ENCODE results near the gene ZNF777. TPM values are rescaled to one million over a fixed set of nuclear protein-coding genes. Genes with fewer than 3 reads are reported as not detected.

The ZNF777 gene
- total RNA-seq, 1 experiment from 2014 or later: 12.0 TPM

GRCh38 chr7:149463500-149464161, 2.8 kb upstream of the ZNF777 start (continued):
- TF ChIP-seq, protein P1, sequence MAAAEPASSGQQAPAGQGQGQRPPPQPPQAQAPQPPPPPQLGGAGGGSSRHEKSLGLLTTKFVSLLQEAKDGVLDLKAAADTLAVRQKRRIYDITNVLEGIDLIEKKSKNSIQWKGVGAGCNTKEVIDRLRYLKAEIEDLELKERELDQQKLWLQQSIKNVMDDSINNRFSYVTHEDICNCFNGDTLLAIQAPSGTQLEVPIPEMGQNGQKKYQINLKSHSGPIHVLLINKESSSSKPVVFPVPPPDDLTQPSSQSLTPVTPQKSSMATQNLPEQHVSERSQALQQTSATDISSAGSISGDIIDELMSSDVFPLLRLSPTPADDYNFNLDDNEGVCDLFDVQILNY (CRISPR knock-in tag; IDR thresholded peaks at IDR 0.05): no peak
- TF ChIP-seq AR (CRISPR knock-in tag; IDR thresholded peaks at IDR 0.05) (no peak), ERG (CRISPR knock-in tag; IDR thresholded peaks at IDR 0.05) (no peak), NFYB (CRISPR knock-in tag; conservative IDR thresholded peaks at IDR 0.05; ENCODE audit: low read depth) (no peak), FOXJ3 (CRISPR knock-in tag; IDR thresholded peaks at IDR 0.05; ENCODE audit: borderline replicate concordance) (no peak)
- TF ChIP-seq, protein P2, sequence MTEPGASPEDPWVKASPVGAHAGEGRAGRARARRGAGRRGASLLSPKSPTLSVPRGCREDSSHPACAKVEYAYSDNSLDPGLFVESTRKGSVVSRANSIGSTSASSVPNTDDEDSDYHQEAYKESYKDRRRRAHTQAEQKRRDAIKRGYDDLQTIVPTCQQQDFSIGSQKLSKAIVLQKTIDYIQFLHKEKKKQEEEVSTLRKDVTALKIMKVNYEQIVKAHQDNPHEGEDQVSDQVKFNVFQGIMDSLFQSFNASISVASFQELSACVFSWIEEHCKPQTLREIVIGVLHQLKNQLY (CRISPR knock-in tag; IDR thresholded peaks at IDR 0.05): no peak

- CTCF ChIA-PET: interaction anchor here (1.4 kb wide), 1 partner anchor 15 kb away, joined by 3 read pairs; no protein-coding TSS in a partner anchor
- ATAC-seq (no peak), DNase-seq (ENCODE audit: low spot score) (no peak)
- Mint-ChIP-seq H3K27ac (no peak overlapping the region), H3K4me1 (peaks cover 20% of the 10 kb centered on the region), H3K9me3 (peaks cover 16% of the 10 kb centered on the region), H3K36me3 (peaks cover 8% of the 10 kb centered on the region), H3K27me3 (ENCODE audit: low read depth) (peaks cover 36% of the 10 kb centered on the region), H3K4me3 (peak overlapping the region; percentile 11; the same call in 1 of the 2 replicates)
- POLR2A ChIA-PET: no interaction called here
- TF ChIP-seq CREM (CRISPR knock-in tag; IDR thresholded peaks at IDR 0.05): no peak
- no peak for TF ChIP-seq ZNF232 (CRISPR knock-in tag; IDR thresholded peaks at IDR 0.05)
- no peak for TF ChIP-seq SOX15 (CRISPR knock-in tag; IDR thresholded peaks at IDR 0.05)
- TF ChIP-seq FOXK1 (CRISPR knock-in tag; IDR thresholded peaks at IDR 0.05): no peak
- no peak for TF ChIP-seq ETV6 (CRISPR knock-in tag; IDR thresholded peaks at IDR 0.05)
- TF ChIP-seq ZNF263 (CRISPR knock-in tag; IDR thresholded peaks at IDR 0.05; ENCODE audit: low read depth): no peak
- TF ChIP-seq, protein P3, sequence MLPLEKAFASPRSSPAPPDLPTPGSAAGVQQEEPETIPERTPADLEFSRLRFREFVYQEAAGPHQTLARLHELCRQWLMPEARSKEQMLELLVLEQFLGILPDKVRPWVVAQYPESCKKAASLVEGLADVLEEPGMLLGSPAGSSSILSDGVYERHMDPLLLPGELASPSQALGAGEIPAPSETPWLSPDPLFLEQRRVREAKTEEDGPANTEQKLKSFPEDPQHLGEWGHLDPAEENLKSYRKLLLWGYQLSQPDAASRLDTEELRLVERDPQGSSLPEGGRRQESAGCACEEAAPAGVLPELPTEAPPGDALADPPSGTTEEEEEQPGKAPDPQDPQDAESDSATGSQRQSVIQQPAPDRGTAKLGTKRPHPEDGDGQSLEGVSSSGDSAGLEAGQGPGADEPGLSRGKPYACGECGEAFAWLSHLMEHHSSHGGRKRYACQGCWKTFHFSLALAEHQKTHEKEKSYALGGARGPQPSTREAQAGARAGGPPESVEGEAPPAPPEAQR (CRISPR knock-in tag; IDR thresholded peaks at IDR 0.05): no peak
- no peak for TF ChIP-seq ZNF121 (CRISPR knock-in tag; IDR thresholded peaks at IDR 0.05)
- TF ChIP-seq, protein P4, sequence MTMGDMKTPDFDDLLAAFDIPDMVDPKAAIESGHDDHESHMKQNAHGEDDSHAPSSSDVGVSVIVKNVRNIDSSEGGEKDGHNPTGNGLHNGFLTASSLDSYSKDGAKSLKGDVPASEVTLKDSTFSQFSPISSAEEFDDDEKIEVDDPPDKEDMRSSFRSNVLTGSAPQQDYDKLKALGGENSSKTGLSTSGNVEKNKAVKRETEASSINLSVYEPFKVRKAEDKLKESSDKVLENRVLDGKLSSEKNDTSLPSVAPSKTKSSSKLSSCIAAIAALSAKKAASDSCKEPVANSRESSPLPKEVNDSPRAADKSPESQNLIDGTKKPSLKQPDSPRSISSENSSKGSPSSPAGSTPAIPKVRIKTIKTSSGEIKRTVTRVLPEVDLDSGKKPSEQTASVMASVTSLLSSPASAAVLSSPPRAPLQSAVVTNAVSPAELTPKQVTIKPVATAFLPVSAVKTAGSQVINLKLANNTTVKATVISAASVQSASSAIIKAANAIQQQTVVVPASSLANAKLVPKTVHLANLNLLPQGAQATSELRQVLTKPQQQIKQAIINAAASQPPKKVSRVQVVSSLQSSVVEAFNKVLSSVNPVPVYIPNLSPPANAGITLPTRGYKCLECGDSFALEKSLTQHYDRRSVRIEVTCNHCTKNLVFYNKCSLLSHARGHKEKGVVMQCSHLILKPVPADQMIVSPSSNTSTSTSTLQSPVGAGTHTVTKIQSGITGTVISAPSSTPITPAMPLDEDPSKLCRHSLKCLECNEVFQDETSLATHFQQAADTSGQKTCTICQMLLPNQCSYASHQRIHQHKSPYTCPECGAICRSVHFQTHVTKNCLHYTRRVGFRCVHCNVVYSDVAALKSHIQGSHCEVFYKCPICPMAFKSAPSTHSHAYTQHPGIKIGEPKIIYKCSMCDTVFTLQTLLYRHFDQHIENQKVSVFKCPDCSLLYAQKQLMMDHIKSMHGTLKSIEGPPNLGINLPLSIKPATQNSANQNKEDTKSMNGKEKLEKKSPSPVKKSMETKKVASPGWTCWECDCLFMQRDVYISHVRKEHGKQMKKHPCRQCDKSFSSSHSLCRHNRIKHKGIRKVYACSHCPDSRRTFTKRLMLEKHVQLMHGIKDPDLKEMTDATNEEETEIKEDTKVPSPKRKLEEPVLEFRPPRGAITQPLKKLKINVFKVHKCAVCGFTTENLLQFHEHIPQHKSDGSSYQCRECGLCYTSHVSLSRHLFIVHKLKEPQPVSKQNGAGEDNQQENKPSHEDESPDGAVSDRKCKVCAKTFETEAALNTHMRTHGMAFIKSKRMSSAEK (CRISPR knock-in tag; IDR thresholded peaks at IDR 0.05; ENCODE audit: borderline replicate concordance): no peak
- no peak for TF ChIP-seq SMAD4 (CRISPR knock-in tag; IDR thresholded peaks at IDR 0.05)
- TF ChIP-seq ZNF416 (CRISPR knock-in tag; IDR thresholded peaks at IDR 0.05): no peak
- TF ChIP-seq, protein P5, sequence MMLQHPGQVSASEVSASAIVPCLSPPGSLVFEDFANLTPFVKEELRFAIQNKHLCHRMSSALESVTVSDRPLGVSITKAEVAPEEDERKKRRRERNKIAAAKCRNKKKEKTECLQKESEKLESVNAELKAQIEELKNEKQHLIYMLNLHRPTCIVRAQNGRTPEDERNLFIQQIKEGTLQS (CRISPR knock-in tag; conservative IDR thresholded peaks at IDR 0.05): no peak
- TF ChIP-seq NR2C2 (CRISPR knock-in tag; IDR thresholded peaks at IDR 0.05): no peak
- TF ChIP-seq, protein P6, sequence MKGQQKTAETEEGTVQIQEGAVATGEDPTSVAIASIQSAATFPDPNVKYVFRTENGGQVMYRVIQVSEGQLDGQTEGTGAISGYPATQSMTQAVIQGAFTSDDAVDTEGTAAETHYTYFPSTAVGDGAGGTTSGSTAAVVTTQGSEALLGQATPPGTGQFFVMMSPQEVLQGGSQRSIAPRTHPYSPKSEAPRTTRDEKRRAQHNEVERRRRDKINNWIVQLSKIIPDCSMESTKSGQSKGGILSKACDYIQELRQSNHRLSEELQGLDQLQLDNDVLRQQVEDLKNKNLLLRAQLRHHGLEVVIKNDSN (CRISPR knock-in tag; IDR thresholded peaks at IDR 0.05): no peak
These were observed 1.2 kb upstream of the ZNF777 start for GRCh38 chr7:149462101-149462520.

Data from WTC11 (cell line).